Lower leg skin (tissue), 3 donors: ENCODE data around the gene EZR.

ENCODE experiments used
- POLR2A ChIP-seq, 2 donors: fragments of 450-650 bp; IDR thresholded peaks; one replicate each; pipeline ENCODE4 v1.6.1; 2016 to 2017; ENCODE audit warnings: antibody characterized with exemption in 2 of 2, mild to moderate bottlenecking in 1 of 2, moderate library complexity in 1 of 2
- TF ChIP-seq, protein P1 (sequence below), 3 donors: fragments of 450-650 bp; IDR thresholded peaks; one replicate each; pipeline ENCODE4 v1.5.1; 2016; ENCODE audit warnings: antibody characterized with exemption in 3 of 3, mild to moderate bottlenecking in 3 of 3, moderate library complexity in 2 of 3

DNA sequence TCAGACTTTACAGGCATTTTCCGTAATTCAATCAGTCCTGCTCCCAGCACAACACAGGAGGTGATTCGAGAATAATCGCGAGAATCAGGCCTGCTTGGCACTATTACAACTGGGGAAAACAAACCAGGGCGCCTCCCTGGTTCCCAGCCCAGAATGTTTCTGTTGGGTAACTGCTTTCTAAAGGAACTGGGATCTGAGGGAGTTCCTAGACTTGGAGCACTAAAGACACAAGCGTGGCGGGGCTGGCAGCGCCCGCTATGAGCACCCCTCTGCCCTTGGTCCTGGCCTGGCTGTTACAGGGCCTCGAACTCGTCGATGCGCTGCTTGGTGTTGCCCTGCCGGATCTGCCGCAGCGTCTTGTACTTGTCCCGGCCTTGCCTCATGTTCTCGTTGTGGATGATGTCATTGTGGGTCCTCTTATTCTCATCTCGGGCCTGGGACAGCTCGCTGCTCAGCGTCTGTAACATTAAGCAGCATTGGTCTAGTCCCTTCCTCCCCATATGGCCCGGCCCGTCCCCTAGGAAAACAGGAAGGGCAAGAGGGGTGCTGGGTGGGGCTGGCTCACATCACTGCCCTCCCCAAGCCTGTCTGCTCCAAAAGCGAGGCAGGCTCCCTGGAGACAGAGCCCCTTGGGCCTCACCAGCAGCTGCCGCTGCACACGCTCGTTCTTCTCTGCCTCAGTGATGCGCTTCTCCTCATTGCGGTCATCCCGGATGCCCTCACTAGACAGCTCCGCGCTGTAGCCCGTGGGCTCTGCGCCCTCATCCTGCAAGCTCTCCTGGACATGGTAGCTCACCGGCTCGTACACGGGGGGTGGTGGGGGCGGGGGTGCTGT lies 52.3 kb downstream of the EZR start:
- TF ChIP-seq, protein P1, sequence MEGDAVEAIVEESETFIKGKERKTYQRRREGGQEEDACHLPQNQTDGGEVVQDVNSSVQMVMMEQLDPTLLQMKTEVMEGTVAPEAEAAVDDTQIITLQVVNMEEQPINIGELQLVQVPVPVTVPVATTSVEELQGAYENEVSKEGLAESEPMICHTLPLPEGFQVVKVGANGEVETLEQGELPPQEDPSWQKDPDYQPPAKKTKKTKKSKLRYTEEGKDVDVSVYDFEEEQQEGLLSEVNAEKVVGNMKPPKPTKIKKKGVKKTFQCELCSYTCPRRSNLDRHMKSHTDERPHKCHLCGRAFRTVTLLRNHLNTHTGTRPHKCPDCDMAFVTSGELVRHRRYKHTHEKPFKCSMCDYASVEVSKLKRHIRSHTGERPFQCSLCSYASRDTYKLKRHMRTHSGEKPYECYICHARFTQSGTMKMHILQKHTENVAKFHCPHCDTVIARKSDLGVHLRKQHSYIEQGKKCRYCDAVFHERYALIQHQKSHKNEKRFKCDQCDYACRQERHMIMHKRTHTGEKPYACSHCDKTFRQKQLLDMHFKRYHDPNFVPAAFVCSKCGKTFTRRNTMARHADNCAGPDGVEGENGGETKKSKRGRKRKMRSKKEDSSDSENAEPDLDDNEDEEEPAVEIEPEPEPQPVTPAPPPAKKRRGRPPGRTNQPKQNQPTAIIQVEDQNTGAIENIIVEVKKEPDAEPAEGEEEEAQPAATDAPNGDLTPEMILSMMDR (IDR thresholded peaks at IDR 0.05): no peak
- no peak for TF ChIP-seq POLR2A (IDR thresholded peaks at IDR 0.05)
